ENCODE measurements around the gene NOX5. TPM values are rescaled to one million over a fixed set of nuclear protein-coding genes. Genes with fewer than 3 reads are reported as not detected.

NOX5 gene
- total and polyA plus RNA-seq, 2 of the 4 experiments (the other 2 are of a cell fraction): 0.07 TPM; not detected in 1

DNA sequence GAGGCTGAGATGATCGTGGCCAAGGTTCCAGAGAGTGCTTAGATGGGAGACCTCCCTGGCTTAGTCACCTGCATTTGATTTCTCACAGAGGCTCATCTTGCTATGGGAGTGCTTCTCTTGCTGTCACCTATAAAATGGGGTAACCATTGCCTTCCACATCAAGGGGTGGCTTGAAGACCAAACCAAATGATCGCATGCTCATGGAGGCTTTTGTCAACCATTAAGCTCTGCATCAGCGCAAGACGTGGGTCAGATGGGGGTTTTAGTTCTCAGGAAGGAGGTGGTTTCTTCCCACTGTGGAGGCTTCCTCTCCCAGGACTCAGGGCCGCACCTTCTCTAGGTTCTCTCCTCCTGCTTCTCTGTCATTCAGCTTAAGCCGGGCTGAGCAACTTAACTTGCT lies 27.4 kb upstream of the NOX5 start:
- Histone ChIP-seq H2AK5ac (ENCODE audit: low read depth, low read length) (no peak overlapping the region), H4K8ac (ENCODE audit: low read depth in 2 of 2, low read length in 2 of 2) (no peak overlapping the region), H3K4me1 (ENCODE audit: control insufficient read depth, insufficient read depth, low read length) (no peaks in the 10 kb centered on the region), H2BK5ac (ENCODE audit: low read depth, low read length, poor library complexity, severe bottlenecking) (no peak overlapping the region), H4K20me1 (ENCODE audit: insufficient read depth, low read length) (no peaks in the 10 kb centered on the region), H3K4ac (ENCODE audit: low read depth, low read length) (no peak overlapping the region), H2BK120ac (ENCODE audit: low read depth, low read length) (no peak overlapping the region), H2BK15ac (ENCODE audit: low read depth, low read length) (no peak overlapping the region), H2BK20ac (ENCODE audit: low read depth, low read length) (no peak overlapping the region), H3K27me3 (ENCODE audit: control insufficient read depth, insufficient read depth, low read length) (peaks cover 41% of the 10 kb centered on the region), H3K18ac (ENCODE audit: low read depth, low read length) (no peak overlapping the region), H3K14ac (replicated peaks; ENCODE audit: low read depth, low read length) (no peak overlapping the region), H3K9me3 (ENCODE audit: control insufficient read depth, insufficient read depth, low read length) (no peaks in the 10 kb centered on the region), H3K79me1 (ENCODE audit: low read depth in 1 of 2, low read length in 2 of 2) (no peaks in the 10 kb centered on the region), H2AFZ (replicated peaks; ENCODE audit: low read length, poor library complexity) (no peak overlapping the region), H3K23ac (ENCODE audit: low read depth, low read length) (no peak overlapping the region), H3K4me2 (ENCODE audit: low read depth, low read length) (no peak overlapping the region), H4K5ac (ENCODE audit: low read depth, low read length) (no peak overlapping the region), H3K4me3 (ENCODE audit: insufficient read depth, low read depth, low read length) (no peak overlapping the region), H3K36me3 (ENCODE audit: control insufficient read depth, insufficient read depth, low read length) (no peaks in the 10 kb centered on the region), H3K56ac (ENCODE audit: extremely low read depth, insufficient read depth, low read length) (no peak overlapping the region), H3K9ac (ENCODE audit: low read depth, low read length) (no peak overlapping the region), H2AK9ac (replicated peaks; ENCODE audit: low read depth, low read length, poor library complexity) (no peak overlapping the region), H3K27ac (ENCODE audit: insufficient read depth, low read length) (no peak overlapping the region), H3K9me1 (ENCODE audit: insufficient read depth, low read length) (no peaks in the 10 kb centered on the region), H4K91ac (ENCODE audit: insufficient read depth, low read depth, low read length) (no peak overlapping the region)
- WGBS, 2 experiments (ENCODE audit: extremely low coverage in 2 of 2, insufficient read length in 1 of 2): no CpG with 5 or more reads among the region's 6 CpGs
- intact Hi-C loops (cut with micrococcal nuclease) (no loop called here), in situ Hi-C loops (cut with MboI; ENCODE audit: low sequenced_read_pairs) (no loop called here), dilution Hi-C loops (cut with HindIII; ENCODE audit: low sequenced_read_pairs, unreplicated experiment) (no loop called here)
- no TSS peak for BruUV-seq (replicated peaks)
- ChIA-PET CTCF (no interaction called here), POLR2A (ENCODE audit: unreplicated experiment) (no interaction called here)
- DNase-seq (no peak), ATAC-seq (ENCODE audit: low read depth) (no peak)
- no peak for TF ChIP-seq CTCF (conservative IDR thresholded peaks at IDR 0.05; ENCODE audit: low read depth, low read length)
- no peak for TF ChIP-seq RFX5 (IDR thresholded peaks at IDR 0.05; ENCODE audit: low read depth, low read length)
